AG10803 (cell line): ENCODE measurements around the gene CDC14B.

Source experiments
- DNase-seq: peaks from one replicate; pipeline ENCODE4 v3.0.0; 2010; ENCODE audit warnings: low read depth
- H3K4me3 ChIP-seq: 2 replicates; pipeline ENCODE4 v1.5.1; 2011; ENCODE audit warnings: mild to moderate bottlenecking, low read length, control low read depth
- CTCF ChIP-seq: conservative IDR thresholded peaks from 2 replicates; pipeline ENCODE4 v1.5.1; 2011; ENCODE audit warnings: mild to moderate bottlenecking, low read length, control low read depth, inconsistent platforms

Gene CDC14B

DNA sequence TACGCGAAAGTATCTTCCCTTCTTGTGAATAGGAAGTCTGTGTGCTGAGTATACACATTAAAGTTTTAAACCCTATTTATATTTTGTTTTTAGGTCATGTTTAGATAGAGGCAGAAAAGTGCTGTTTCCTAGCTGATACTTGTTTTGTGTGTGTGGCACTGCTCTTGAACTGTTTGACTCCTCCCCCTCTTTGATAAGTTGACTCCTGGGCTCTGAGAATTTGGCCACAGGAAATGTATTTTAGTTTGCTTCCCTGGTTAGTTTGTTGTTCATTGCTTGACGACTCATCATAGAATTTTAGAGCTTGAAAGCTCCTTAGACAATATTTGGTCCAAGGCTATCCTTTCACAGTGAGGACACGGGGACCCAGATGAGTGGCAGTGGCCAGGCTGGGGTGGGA lies 2.0 kb upstream of the CDC14B start:
- H3K4me3 ChIP-seq, result no peak overlapping the region
- no peak for TF ChIP-seq CTCF
- DNase-seq, result no peak

DNA sequence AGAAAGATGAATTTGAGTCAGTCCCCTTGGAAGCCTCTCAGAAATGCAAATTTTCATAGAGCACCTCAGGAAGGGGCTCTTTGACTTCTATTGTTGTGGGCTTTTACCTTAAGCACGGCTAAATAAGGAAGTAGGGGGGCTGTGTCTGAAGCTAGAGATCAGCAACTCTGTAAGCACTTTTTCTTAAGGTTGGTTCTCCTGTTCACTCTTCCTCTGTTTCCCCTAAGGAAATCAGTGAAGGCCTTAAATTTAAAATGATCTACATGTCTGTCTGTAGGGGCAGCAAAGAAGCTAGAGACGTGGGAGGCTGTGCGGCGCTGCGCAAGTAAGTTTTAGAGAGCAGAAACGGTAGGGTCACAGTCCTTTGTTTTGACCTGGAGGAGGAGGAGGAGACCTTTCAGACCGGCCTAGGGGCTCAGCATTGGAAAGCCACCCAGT lies 1.2 kb upstream of the CDC14B start:
- TF ChIP-seq CTCF, result no peak
- H3K4me3 ChIP-seq, result no peak overlapping the region
- no peak for DNase-seq

DNA sequence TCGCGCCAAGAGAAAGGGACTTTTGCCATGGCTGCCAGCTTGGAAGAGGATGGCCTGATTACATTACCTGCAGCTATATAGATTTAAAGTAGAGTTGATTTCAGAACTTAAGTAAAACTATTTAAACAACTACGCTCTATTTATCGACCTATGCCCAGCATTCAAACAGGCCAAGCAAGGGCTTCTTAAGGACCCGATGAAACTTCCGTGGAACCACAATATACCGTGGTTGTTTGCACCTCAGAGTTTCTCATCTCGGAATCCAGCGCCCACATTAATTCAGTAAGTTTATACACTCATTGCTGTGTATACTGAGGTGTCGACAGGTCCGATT lies 505 bp upstream of the CDC14B start:
- no peak for DNase-seq
- H3K4me3 ChIP-seq, result peak overlapping the region; percentile 60

GRCh38 chr9:96619124-96619465 lies 548 bp downstream of the CDC14B start:
- peak overlapping the region; percentile 74 for H3K4me3 ChIP-seq
- TF ChIP-seq CTCF, result no peak
- DNase-seq, result no peak

More for the DNA sequence above, 505 bp upstream of the CDC14B start:
- TF ChIP-seq CTCF, result no peak

DNA sequence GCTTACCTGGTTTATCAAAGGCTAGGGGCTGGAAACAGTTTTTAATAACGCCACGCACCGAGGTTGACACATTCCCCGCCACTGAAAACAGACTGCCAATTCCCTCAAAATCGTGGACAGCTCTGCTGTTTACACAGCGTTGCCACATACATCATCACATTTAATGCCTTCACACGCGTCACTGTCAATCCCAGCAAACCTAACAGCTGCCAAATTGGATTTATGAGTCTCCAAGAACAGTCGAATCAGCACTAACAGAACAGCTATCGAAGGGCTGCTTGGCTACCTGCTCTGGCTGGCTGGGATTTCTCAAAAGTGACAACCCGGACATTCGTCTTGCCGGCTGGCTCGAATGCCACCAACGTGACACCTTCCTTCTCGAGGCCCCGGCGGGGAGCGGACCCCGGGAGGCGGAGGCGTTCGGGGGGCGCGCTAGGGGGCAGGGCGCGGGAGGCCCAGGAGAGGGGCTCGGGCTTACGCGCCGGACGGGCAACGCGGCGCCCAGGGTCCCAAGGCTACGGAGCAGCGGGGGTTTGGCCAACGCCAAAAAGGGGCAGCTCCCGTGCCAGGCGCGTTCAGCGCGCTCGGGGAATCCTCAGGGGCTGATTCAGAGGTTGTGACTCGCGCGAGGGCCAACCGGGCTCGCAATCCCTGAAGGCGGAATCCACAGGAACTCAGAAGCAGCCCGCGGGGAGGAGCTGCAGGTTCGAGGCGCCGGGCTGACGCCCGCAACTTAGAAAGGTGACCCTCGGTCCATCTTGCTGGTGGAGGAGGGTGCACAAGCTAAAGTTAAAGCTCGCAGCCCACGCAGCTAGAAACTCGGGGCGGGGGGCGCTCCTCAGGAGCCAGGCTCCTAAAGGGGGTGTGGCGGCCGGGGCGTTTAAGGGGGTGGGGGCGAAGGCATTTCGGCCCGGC lies 1.2 kb downstream of the CDC14B start:
- peak overlapping the region; percentile 74 for H3K4me3 ChIP-seq
- no peak for TF ChIP-seq CTCF
- DNase-seq, result peak; percentile 59

GRCh38 chr9:96617439-96618185 lies 2.0 kb downstream of the CDC14B start:
- H3K4me3 ChIP-seq, result peak overlapping the region; percentile 74
- no peak for TF ChIP-seq CTCF
- no peak for DNase-seq
